ENCODE data around the gene IRF5. TPM values are rescaled to one million over a fixed set of nuclear protein-coding genes. Genes with fewer than 3 reads are reported as not detected.
A peak's percentile ranks its signal among the peaks of the same experiment; 100 is the strongest.

Gene IRF5
- total RNA-seq, 1 donor from 2014 or later: 0.56 TPM

DNA sequence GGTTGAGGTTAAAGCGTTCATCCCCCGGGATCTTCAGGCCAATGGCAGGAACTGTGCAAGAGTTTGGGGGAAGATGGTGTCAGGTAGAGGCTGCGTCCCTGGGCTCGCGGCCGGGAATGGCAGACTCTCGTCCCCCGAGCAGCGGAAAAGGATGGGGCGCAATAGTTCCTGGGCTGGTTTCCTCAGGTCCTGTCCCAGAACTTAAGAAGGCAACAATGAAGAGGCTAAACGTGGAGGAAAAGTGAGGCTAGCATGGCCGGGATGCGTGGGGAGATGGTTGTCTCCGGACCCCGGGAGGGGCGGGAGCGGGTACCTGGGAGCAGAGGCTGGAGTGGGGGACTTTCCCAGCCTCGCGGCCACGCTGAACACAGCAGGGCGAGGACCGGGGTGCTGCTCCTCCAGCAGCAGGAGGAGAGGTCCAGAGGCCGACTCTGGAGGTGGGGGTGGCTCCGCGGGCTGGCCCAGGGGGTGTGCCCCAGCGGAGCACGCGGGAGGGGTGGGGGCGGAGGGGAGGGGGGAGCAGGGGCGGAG, 882 bp downstream of the IRF5 start:
- H3K27me3 Mint-ChIP-seq (ENCODE audit: low read depth): peaks cover 71% of the 10 kb centered on the region
- no peaks in the 10 kb centered on the region for H3K9me3 Mint-ChIP-seq

DNA sequence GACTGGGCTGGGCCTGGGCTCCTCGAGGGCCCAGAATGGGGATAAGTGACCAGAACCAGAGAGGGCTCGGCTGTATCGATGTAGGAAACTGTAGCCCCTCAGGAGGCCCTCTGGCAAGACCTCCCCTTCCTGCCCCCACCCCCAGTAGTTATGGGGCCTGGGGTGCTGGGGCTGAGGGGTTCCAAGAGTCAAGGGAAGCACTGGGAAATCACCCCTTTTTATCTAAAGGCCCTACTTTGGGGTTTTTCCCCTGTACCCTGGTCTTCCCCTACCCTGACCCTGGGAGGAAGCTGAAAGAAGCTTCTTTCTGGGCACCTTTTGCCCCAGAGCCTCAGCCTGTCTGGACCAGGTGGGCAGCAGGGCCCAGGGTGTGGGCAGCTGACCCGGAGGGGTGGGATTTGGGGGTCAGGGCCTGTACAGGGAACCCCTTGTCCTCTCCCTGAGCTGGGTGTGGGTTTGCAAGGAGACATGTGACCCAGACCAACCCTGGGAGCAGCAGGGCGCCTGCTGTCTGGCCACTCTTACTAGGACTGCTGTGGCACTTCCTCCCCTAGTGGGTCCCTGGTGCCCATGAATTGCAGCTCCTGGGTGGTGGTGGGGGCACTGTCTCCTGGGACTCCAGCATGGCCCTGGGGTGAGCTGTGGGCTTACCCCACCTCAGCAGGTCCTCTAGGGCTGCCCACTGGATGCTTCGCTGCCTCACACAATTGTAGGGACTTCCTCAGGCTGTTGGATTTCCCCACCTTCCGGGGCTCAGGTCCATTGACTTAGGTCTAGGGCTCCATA, 1.5 kb downstream of the IRF5 start:
- DNase-seq (ENCODE audit: low spot score in 2 of 2, unreplicated experiment in 2 of 2): peak in 1 of 2 experiments; percentile 31
- no peaks in the 10 kb centered on the region for H3K9me3 Mint-ChIP-seq
- peak overlapping the region; percentile 20 for H3K4me3 Mint-ChIP-seq
- TF ChIP-seq, protein P1, sequence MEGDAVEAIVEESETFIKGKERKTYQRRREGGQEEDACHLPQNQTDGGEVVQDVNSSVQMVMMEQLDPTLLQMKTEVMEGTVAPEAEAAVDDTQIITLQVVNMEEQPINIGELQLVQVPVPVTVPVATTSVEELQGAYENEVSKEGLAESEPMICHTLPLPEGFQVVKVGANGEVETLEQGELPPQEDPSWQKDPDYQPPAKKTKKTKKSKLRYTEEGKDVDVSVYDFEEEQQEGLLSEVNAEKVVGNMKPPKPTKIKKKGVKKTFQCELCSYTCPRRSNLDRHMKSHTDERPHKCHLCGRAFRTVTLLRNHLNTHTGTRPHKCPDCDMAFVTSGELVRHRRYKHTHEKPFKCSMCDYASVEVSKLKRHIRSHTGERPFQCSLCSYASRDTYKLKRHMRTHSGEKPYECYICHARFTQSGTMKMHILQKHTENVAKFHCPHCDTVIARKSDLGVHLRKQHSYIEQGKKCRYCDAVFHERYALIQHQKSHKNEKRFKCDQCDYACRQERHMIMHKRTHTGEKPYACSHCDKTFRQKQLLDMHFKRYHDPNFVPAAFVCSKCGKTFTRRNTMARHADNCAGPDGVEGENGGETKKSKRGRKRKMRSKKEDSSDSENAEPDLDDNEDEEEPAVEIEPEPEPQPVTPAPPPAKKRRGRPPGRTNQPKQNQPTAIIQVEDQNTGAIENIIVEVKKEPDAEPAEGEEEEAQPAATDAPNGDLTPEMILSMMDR (IDR thresholded peaks at IDR 0.05; ENCODE audit: unreplicated experiment): no peak
- peaks cover 67% of the 10 kb centered on the region for H3K27me3 Mint-ChIP-seq (ENCODE audit: low read depth)
- no peaks in the 10 kb centered on the region for H3K36me3 Mint-ChIP-seq
- H3K27ac Mint-ChIP-seq: no peak overlapping the region
- H3K4me1 Mint-ChIP-seq: peaks cover 8% of the 10 kb centered on the region

More for the DNA sequence above, 882 bp downstream of the IRF5 start:
- Mint-ChIP-seq H3K27ac (no peak overlapping the region), H3K4me1 (peaks cover 8% of the 10 kb centered on the region), H3K4me3 (peak overlapping the region; percentile 62), H3K36me3 (no peaks in the 10 kb centered on the region)
- DNase-seq (ENCODE audit: low spot score in 2 of 2, unreplicated experiment in 2 of 2): peak in 1 of 2 experiments; percentile 39
- TF ChIP-seq, protein P1 (IDR thresholded peaks at IDR 0.05; ENCODE audit: unreplicated experiment): no peak

DNA sequence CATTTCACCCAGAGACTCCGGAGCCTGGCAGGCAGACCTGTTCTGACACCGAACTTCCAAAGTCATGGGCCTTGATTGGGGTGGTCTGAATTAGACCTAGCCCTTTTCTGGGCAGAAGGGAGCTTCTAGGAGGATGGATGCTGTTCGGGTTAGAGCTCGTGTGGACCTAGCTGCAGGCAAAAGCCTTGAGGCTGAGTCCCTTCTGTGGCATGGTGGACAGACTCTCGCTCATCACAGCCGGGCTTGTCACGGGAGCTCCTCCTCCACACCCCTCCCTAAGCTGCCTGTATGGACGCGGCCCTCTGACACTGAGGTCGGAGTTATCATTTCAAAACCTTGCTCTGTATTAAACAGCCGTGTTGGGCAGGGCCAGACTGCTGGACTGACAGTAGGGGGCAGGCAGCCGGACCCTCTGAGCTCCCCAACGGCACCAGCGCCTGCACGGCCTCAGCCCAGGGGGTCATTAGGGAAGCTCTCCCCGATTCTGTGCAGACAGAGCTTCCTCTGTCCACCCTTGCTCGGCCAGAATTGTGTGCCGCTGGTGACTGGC, 2.2 kb downstream of the IRF5 start:
- no peaks in the 10 kb centered on the region for H3K9me3 Mint-ChIP-seq
- TF ChIP-seq, protein P1 (IDR thresholded peaks at IDR 0.05; ENCODE audit: unreplicated experiment): no peak
- no peak overlapping the region for H3K27ac Mint-ChIP-seq
- H3K4me1 Mint-ChIP-seq: peaks cover 8% of the 10 kb centered on the region
- H3K27me3 Mint-ChIP-seq (ENCODE audit: low read depth): peaks cover 64% of the 10 kb centered on the region
- no peak for DNase-seq (ENCODE audit: low spot score in 2 of 2, unreplicated experiment in 2 of 2)
- no peaks in the 10 kb centered on the region for H3K36me3 Mint-ChIP-seq
- H3K4me3 Mint-ChIP-seq: no peak overlapping the region

DNA sequence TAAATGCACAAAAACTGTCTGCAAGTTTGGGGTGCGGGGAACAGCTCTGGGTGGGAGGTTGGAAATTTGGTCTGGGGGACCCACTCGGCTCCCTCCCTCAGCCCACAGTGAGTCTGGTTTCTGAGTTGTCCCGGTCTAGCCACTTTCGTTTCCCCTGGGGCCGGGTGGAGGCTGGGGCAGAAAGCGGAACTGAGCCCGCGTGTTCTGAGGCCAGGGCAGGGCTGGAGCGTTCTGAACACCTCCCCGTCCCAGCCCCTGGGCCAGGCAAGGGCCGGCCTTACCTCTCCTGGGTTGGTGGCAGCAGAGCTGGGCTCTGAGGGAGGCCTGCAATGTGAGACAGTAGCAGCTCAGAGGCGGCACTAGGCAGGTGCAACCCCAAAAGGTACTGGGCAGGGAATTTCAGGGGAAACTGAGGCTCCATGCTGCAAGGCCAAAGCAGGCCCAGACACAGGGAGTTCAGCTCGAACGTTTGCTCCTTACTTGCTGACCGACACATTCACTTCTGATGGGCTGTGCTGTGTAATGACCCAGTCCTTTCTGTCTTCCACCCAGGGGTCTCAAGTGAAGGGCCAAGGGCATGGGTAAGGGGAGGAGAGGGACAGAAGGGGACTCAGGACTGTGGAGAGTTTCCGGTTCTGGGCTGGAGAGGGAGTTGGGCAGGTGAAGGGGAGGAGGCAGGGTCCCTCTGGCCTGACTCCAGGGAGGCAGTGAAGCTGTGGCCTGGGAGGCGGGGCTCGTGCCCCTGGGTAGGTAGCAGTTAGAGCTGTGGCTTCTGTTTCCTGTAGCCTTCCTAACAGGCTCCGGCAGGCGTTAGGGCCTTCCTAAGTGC, 3.0 kb downstream of the IRF5 start:
- Mint-ChIP-seq H3K27me3 (ENCODE audit: low read depth) (peaks cover 56% of the 10 kb centered on the region), H3K36me3 (no peaks in the 10 kb centered on the region), H3K4me1 (peaks cover 8% of the 10 kb centered on the region), H3K27ac (no peak overlapping the region), H3K9me3 (no peaks in the 10 kb centered on the region), H3K4me3 (no peak overlapping the region)
- TF ChIP-seq, protein P1 (IDR thresholded peaks at IDR 0.05; ENCODE audit: unreplicated experiment): no peak
- DNase-seq (ENCODE audit: low spot score in 2 of 2, unreplicated experiment in 2 of 2): no peak

DNA sequence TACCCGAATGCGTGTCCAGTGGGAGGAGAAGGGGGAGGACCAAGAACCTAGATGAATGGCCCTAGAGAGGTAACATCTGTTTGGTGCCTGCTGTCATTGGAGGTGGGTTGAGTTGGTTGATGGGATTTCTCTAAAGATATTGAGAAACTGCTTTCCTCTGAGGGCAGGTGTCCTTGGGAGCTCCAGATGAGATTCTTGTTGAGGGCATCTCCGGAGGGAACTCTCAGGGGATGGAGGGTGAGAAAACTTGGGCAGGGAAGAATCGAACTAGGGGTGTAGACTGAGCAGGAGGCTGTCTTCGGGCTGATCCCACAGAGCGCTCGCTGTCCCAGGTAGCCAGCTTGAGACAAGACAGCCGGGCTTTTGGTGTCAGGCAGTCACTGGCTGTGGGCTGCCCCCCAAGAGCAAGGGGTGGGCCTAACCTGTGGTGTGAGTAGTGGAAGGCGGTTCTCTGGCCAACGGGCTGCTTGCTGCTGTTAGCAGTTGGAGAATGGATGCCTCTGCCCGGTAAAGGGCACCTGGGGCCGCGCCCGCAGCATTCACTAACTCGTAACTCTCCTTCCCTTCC, 3.7 kb downstream of the IRF5 start:
- Mint-ChIP-seq H3K9me3 (no peaks in the 10 kb centered on the region), H3K36me3 (no peaks in the 10 kb centered on the region), H3K4me3 (no peak overlapping the region), H3K4me1 (peaks cover 8% of the 10 kb centered on the region), H3K27ac (no peak overlapping the region), H3K27me3 (ENCODE audit: low read depth) (peaks cover 50% of the 10 kb centered on the region)
- DNase-seq (ENCODE audit: low spot score in 2 of 2, unreplicated experiment in 2 of 2): no peak
- TF ChIP-seq, protein P1 (IDR thresholded peaks at IDR 0.05; ENCODE audit: unreplicated experiment): no peak
